ENCODE data around the gene DOCK10.

DOCK10 gene

GRCh38 chr2:224753743-224754540 lies 288.3 kb downstream of the DOCK10 start:
- no peak for FAIRE-seq

DNA sequence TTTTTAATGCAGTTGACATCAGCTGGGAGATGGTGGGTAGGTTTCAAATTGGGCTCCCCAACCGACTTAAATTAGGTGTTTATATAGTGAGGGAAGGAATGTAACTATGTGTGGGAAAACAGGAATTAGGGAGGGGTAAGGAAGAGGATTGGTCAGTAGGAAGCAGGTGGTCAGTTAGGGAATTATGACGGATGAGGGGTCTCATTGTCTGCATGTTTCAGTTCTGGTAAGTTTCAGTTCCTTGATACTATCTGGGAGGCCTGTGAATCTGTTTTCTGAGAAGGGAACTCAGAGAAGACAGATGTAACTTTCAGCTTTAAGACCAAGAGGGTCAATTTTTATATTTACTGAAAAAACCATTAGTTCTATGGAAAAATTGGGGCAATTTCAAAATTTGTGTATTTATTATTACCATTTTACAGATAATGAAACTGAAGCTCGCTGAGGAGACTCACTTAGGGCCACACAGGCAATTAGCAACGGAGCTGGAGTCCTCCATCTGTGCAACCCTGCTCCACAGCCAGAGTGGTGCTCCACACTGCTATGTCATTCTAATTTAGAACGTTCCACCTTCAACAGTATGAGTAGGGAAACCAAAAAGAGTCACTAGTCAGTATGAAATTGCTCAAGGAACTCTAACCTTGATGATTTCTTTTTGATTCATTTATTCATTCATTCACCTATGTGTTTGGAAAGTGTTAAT lies 290.1 kb downstream of the DOCK10 start:
- no peak for FAIRE-seq

GRCh38 chr2:224749136-224749535 lies 293.1 kb downstream of the DOCK10 start:
- no peak for FAIRE-seq

DNA sequence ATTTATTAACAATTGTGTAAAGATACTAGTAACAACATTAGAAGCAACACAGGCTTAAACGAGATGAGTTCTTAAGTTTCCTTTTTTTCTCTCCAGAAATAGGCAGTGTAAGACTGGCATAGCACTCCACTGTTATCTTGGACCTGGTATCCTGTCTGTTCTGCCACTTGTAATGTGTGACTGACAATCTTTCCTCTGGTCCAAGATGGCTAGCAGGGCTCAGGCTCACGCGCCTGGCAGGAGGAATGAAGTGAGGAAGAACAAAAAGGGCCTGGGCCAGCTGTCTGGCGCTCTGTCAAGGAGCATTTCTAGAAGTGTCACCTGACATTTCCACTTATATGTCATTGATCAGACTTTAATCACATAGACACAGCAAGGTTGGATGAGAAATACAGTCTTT lies 294.5 kb downstream of the DOCK10 start:
- FAIRE-seq: no peak

GRCh38 chr2:224736227-224736626 lies 306.0 kb downstream of the DOCK10 start:
- no peak for FAIRE-seq

- no peak for FAIRE-seq
Observed at GRCh38 chr2:224734949-224735348, 307.3 kb downstream of the DOCK10 start.

DNA sequence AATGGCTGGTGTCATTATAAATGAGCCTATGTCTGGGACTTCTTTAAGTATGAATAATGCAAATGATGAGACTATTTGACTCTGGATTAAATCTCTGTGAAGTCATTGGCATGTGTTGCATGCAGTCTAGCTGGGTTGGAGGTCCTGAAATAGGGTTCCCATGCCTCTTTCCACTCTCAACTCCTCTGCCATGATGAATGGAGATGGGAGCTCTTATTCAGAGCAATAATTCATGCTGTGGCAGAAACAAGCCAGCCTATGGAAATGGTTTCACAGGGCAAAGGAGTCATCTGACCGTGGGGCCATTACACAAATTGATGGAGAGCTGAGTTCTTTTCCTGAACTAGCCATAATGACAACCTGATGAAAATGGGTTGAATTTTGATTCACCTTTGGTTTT lies 310.6 kb downstream of the DOCK10 start:
- no peak for FAIRE-seq

DNA sequence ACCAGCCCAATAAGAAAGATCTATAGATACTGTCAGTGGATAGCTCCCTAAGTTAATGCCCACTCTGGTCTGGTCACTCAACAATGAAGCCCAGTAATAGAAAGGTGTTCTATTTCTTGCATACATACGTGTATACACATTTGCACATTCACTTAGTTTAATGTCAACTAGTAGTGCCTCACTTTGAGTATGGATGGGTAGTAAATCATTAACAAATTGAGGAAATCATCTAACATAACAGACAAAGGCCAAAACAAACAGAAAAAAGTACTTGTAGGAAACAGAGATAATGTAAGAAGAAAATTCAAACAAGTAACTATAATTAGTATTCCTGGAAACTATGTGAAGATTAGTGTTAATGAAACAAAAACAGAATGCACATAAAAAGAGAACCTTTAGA lies 312.8 kb downstream of the DOCK10 start:
- no peak for FAIRE-seq

DNA sequence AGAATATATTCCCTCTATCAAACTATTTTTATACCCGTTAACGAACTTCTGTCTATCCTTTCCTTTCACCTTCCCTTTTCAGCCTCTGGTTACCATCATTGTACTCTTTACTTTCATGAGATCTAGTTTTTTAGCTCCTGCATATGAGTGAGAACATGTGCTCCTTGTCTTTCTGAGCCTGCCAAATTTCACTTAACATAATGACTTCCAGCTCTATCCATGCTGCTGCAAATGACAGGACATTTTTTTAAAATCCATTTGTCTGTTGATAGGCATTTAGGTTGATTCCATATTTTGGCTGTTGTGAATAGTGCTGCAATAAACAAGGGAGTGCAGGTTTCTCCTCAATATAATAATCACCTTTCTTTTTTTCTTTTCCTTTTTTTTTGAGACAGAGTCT lies 317.9 kb downstream of the DOCK10 start:
- no peak for FAIRE-seq

GRCh38 chr2:224723586-224724217 lies 318.6 kb downstream of the DOCK10 start:
- FAIRE-seq: no peak

- no peak for FAIRE-seq
Observed at GRCh38 chr2:224722770-224723169, 319.5 kb downstream of the DOCK10 start.

DNA sequence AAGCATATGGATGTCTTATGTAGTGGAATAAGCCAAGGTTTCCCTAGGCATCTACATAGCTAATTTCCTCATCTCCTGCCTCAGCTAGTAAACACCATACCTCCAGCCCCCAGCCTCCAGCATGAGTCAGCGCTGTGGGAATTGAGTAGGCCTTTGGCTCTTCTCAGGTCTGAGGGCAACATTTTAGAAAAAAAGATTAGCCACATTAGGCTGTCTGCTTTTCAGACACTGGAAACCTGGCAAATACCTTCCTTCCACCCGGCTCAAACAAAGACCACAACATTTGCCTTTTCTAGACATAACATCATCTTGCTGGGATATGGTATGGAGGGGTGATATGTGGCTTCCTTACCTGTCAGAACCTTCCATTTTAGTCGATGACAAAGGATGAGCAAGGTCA lies 320.0 kb downstream of the DOCK10 start:
- no peak for FAIRE-seq

- no peak for FAIRE-seq
Observed at GRCh38 chr2:224716921-224717320, 325.3 kb downstream of the DOCK10 start.

- FAIRE-seq: no peak
Observed at GRCh38 chr2:224716201-224716600, 326.1 kb downstream of the DOCK10 start, which contains the start of gene CCDC195. Gene CCDC195 (minus strand): TSS chr2:224716365. CDS start chr2:224716365, 0 bp downstream.

All from A204.1 (cell line).